ENCODE data around the gene SKI.
A peak's percentile ranks its signal among the peaks of the same experiment; 100 is the strongest.

Gene SKI

DNA sequence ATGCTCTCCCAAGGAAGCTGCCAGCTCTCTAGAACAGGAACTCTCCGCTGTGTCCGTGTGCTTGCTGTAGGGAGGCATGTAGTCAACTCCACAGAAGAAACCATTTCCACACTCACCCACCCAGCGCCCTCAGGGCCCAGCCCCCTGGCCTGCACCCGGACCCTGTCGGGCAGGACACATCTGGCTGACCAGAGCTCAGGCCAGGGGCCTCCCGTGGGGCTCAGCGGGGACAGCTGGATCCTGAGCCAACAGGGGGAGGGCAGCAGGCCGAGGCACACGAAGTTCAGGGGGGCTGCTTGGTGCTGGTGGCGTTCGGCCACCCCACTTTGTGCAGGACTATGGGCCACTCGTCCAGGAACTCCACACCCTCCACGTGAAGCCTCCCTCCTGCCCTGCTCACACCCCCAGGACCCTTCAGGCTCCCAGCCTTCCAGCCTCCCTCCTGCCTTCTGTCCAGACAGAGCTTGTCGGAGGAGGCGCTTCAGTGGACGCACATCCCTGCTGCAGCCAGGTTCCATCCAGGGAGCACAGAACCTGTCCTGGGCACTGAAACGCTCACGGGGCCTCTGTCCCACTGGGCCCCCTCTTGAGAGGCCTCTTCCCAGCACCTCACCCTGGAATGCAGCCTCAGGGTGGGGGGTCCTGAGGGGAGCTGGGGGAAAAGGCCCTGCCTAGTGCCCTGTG is 18.6 kb upstream of the SKI start:
- DNase-seq (ENCODE audit: low read depth) = no peak

GRCh38 chr1:2210084-2210653 is 17.9 kb upstream of the SKI start:
- no peak for DNase-seq (ENCODE audit: low read depth)

DNA sequence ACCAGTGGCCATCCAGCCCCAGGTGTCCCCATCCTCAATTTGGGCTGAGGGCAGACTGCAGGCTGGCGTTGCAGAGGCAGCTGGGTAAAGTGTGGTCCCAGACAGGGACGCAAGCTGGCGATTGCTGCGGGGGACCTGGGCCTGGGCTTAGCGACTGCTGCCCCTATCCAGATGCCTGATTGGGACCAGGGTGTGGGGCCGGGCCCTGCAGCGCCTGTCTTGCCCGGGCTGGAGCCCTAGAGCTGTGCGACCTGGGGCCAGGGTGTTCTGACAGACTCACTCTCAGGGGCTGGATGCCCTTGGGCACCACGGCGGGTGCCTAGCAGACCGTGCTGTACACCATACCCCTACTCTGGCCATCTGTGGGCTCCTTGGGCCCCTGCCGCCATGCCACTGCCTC is 17.3 kb upstream of the SKI start:
- DNase-seq (ENCODE audit: low read depth) = no peak

- DNase-seq (ENCODE audit: low read depth) = no peak
Observed at GRCh38 chr1:2212274-2212531, 15.9 kb upstream of the SKI start.

- DNase-seq (ENCODE audit: low read depth) = peak; percentile 97
Observed at GRCh38 chr1:2212532-2213491, 15.3 kb upstream of the SKI start.

- DNase-seq (ENCODE audit: low read depth) = peak; percentile 87
Observed at GRCh38 chr1:2213576-2214505, 14.3 kb upstream of the SKI start.

GRCh38 chr1:2214541-2215241 is 13.4 kb upstream of the SKI start:
- DNase-seq (ENCODE audit: low read depth) = no peak

DNA sequence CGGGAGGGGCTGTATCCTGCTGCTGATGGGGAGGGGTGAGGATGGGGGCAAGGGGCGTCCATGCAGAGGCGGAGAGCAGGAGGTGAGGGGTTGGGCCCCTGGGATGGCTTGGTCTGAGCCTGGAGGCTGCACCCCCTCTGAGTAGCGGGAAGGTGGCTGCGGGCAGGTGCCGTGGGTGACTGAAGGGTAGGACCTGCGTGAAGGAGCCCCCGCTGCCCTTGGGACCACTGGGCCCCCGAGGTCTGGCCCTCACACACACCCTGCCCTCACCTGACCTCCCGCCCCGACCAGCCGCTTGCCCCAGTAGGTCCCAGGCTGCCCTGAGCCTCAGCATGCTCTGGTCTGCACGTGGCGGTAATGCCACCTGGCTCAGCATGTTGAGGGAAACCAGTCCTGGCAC is 12.8 kb upstream of the SKI start:
- no peak for DNase-seq (ENCODE audit: low read depth)

- DNase-seq (ENCODE audit: low read depth) = no peak
Observed at GRCh38 chr1:2215909-2216766, 12.0 kb upstream of the SKI start.

- no peak for DNase-seq (ENCODE audit: low read depth)
Observed at GRCh38 chr1:2216767-2217058, 11.4 kb upstream of the SKI start.

- no peak for DNase-seq (ENCODE audit: low read depth)
Observed at GRCh38 chr1:2221271-2221670, 6.8 kb upstream of the SKI start.

DNA sequence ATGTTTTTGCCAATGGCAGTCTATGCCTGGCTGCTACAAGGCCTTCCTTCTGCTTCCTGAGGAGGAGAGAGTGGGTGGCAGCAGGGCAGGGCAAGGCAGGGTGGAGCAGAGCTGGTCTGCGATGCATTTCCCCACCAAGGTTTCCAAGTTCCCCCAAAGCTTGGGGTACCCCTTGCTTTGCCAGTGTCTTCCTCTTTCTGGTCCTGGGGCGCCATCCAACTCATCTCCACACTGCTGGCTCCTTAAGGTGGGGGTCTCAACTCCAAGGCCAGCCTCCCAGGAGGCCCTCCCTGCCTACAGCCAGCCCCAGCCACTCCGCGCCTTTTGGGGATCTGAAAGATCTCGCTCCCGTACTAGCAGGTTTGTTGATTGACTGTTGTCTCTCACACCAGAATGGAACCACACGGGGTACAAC is 3.9 kb upstream of the SKI start:
- DNase-seq (ENCODE audit: low read depth) = no peak

DNA sequence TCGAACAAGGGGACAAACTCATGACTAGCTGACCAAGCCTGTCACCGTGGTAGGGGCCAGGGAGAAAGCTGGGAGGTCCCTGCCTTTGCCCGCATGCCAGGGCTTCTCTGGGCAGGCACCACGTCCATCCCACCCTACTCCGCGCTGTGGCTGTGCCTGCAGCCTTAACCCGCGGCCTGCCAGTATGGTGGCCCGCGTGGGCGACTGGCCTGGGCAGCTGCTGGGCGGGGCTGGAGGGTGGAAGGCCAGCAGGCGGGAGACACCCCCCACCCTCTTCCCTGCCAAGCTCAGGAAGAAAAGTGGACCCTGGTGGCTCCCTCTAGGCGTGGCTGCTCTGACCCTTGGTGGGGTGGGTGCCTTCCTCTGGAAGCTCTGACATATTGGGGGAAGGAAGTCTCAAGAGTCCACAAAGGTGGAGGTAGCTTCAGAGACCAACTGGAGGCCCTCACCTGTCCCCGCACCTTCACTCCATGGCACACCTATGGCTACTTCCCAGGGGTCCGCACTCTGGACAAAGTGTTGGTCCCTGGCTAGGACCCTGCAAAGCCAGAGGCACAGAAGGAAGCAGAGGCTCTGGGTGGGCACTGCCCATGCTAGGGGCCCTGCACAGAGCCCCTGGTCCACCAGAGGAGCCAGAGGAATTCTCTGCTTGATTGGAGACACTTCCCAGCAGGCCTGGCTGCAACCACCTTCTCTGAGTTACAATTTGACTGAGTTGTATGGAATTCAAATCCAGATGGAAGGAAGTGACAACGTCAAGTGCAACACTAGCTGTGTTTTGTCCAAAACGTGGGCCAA is 3.3 kb upstream of the SKI start:
- DNase-seq (ENCODE audit: low read depth) = no peak

GRCh38 chr1:2226525-2227345 is 1.4 kb upstream of the SKI start:
- no peak for DNase-seq (ENCODE audit: low read depth)

DNA sequence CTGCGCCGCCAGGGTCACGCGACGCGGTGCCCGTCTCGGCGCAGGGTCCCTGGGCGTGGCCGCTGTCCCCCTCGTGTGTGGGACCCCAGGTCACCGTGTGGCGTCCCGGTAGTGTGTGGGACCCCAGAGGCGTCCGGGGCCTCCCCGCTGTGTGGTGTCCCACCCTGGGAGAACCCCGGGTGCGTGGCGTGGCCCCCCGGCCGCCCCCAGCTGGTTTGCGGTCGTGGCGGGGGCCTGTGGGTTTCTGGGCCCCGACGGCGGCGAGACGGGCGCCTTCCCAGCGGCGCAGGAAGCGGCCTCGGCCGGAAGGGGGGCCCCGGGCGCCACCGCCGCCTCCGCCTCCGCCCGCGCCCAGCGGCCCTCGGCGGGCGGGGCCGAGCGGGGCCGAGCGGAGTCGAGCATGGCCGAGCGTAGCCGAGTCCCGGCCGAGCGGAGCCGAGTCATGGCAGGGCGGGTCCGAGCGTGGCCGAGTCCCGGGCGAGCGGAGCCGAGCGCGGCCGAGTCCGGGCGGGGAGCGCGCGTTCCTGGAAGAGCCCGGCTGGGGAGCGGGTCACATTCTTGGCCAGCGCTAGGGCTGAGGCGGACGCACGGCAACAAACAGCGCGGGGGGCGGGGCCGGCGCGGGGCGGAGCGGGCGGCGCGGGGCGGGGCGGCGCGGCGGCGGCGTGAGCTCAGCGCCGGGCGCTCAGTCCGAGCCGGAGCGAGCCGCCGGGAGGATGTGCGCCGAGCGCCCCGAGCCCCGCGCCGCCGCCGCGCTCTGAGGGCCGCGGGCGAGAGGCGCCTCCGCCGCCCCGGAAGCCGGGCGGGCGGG is 568 bp upstream of the SKI start:
- peak; percentile 89 for DNase-seq (ENCODE audit: low read depth)

GRCh38 chr1:2228694-2229036 is 546 bp downstream of the SKI start:
- DNase-seq (ENCODE audit: low read depth) = no peak

GRCh38 chr1:2229037-2229864 is 1.1 kb downstream of the SKI start:
- DNase-seq (ENCODE audit: low read depth) = no peak
